ENCODE data around the gene MIDN. TPM values are rescaled to one million over a fixed set of nuclear protein-coding genes. Genes with fewer than 3 reads are reported as not detected.
A peak's percentile ranks its signal among the peaks of the same experiment; 100 is the strongest.

MIDN gene
- total and polyA plus RNA-seq, 10 of the 15 experiments (the other 5 are each of a cell fraction or from before 2014, with no cell fraction given): 0.38 to 51.5 (median 7.2) TPM

DNA sequence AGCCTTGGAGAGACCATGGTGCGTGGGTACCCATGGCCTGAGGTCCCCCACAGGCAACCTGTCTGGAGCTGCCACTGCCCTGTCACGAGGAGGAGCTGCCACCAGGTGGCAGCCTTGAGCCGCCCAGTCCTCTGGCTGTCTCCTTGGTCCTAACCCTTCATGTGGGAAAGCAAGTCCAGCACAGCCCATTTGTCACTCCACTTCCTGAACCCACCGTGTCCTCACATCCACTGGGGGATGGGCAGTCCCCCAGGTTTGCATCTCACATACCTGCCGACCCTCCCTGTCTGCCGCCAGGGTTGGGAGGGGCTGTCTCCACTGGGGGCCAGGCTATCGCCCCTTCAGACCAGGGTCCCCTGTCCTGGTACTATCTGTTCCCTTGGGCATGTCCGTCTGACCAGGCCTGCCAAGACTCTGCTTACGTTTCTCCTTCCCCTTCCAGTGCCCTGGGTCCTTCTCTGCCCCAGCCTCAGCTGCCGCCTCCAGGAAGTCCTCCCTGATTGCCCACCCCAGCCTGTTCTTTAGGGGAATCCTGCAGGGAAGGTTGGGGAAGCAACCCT is 31.5 kb downstream of the MIDN start (continued):
- no peak for TF ChIP-seq TAF1 (IDR thresholded peaks at IDR 0.05; ENCODE audit: borderline replicate concordance, low read depth, low read length)
- TF ChIP-seq, protein P1, sequence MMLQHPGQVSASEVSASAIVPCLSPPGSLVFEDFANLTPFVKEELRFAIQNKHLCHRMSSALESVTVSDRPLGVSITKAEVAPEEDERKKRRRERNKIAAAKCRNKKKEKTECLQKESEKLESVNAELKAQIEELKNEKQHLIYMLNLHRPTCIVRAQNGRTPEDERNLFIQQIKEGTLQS (IDR thresholded peaks at IDR 0.05; ENCODE audit: borderline replicate concordance, extremely low read depth, low read depth, low read length): no peak
- TF ChIP-seq STAT1 (conservative IDR thresholded peaks at IDR 0.05): no peak
- TF ChIP-seq, protein P2, sequence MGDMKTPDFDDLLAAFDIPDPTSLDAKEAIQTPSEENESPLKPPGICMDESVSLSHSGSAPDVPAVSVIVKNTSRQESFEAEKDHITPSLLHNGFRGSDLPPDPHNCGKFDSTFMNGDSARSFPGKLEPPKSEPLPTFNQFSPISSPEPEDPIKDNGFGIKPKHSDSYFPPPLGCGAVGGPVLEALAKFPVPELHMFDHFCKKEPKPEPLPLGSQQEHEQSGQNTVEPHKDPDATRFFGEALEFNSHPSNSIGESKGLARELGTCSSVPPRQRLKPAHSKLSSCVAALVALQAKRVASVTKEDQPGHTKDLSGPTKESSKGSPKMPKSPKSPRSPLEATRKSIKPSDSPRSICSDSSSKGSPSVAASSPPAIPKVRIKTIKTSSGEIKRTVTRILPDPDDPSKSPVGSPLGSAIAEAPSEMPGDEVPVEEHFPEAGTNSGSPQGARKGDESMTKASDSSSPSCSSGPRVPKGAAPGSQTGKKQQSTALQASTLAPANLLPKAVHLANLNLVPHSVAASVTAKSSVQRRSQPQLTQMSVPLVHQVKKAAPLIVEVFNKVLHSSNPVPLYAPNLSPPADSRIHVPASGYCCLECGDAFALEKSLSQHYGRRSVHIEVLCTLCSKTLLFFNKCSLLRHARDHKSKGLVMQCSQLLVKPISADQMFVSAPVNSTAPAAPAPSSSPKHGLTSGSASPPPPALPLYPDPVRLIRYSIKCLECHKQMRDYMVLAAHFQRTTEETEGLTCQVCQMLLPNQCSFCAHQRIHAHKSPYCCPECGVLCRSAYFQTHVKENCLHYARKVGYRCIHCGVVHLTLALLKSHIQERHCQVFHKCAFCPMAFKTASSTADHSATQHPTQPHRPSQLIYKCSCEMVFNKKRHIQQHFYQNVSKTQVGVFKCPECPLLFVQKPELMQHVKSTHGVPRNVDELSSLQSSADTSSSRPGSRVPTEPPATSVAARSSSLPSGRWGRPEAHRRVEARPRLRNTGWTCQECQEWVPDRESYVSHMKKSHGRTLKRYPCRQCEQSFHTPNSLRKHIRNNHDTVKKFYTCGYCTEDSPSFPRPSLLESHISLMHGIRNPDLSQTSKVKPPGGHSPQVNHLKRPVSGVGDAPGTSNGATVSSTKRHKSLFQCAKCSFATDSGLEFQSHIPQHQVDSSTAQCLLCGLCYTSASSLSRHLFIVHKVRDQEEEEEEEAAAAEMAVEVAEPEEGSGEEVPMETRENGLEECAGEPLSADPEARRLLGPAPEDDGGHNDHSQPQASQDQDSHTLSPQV (IDR thresholded peaks at IDR 0.05): no peak
- no peak for TF ChIP-seq TCF12 (IDR thresholded peaks at IDR 0.05; ENCODE audit: low read depth, low read length)
- no peak for TF ChIP-seq IRF3 (IDR thresholded peaks at IDR 0.05)
- TF ChIP-seq CBFB (IDR thresholded peaks at IDR 0.05; ENCODE audit: low read depth): no peak
- TF ChIP-seq, protein P3, sequence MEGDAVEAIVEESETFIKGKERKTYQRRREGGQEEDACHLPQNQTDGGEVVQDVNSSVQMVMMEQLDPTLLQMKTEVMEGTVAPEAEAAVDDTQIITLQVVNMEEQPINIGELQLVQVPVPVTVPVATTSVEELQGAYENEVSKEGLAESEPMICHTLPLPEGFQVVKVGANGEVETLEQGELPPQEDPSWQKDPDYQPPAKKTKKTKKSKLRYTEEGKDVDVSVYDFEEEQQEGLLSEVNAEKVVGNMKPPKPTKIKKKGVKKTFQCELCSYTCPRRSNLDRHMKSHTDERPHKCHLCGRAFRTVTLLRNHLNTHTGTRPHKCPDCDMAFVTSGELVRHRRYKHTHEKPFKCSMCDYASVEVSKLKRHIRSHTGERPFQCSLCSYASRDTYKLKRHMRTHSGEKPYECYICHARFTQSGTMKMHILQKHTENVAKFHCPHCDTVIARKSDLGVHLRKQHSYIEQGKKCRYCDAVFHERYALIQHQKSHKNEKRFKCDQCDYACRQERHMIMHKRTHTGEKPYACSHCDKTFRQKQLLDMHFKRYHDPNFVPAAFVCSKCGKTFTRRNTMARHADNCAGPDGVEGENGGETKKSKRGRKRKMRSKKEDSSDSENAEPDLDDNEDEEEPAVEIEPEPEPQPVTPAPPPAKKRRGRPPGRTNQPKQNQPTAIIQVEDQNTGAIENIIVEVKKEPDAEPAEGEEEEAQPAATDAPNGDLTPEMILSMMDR (IDR thresholded peaks at IDR 0.05 in 2 of 3, conservative IDR thresholded peaks at IDR 0.05 in 1 of 3; ENCODE audit: control insufficient read depth in 2 of 3, extremely low read depth in 1 of 3, insufficient read depth in 1 of 3, low read depth in 3 of 3, low read length in 3 of 3): peak; percentile 97 to 99 (median 99); a peak in 5 of 6 replicates
- no peak for TF ChIP-seq SMAD1 (IDR thresholded peaks at IDR 0.05; ENCODE audit: low read depth, partially characterized antibody)
- no peak for TF ChIP-seq NFYA (IDR thresholded peaks at IDR 0.05; ENCODE audit: borderline replicate concordance, low read depth, low read length)
- no peak for TF ChIP-seq HCFC1 (IDR thresholded peaks at IDR 0.05; ENCODE audit: low read length)
- no peak for TF ChIP-seq RFX5 (IDR thresholded peaks at IDR 0.05; ENCODE audit: low read depth, low read length)
- TF ChIP-seq SUZ12 (IDR thresholded peaks at IDR 0.05; ENCODE audit: unreplicated experiment): no peak
- peak; percentile 7 for TF ChIP-seq PBX3 (IDR thresholded peaks at IDR 0.05; ENCODE audit: insufficient replicate concordance, low read depth, low read length)
- TF ChIP-seq CBX3 (IDR thresholded peaks at IDR 0.05; ENCODE audit: borderline replicate concordance, low read depth): no peak
- TF ChIP-seq, protein P4, sequence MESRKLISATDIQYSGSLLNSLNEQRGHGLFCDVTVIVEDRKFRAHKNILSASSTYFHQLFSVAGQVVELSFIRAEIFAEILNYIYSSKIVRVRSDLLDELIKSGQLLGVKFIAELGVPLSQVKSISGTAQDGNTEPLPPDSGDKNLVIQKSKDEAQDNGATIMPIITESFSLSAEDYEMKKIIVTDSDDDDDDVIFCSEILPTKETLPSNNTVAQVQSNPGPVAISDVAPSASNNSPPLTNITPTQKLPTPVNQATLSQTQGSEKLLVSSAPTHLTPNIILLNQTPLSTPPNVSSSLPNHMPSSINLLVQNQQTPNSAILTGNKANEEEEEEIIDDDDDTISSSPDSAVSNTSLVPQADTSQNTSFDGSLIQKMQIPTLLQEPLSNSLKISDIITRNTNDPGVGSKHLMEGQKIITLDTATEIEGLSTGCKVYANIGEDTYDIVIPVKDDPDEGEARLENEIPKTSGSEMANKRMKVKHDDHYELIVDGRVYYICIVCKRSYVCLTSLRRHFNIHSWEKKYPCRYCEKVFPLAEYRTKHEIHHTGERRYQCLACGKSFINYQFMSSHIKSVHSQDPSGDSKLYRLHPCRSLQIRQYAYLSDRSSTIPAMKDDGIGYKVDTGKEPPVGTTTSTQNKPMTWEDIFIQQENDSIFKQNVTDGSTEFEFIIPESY (IDR thresholded peaks at IDR 0.05): no peak
- TF ChIP-seq IRF4 (IDR thresholded peaks at IDR 0.05; ENCODE audit: low read depth, low read length): 0 out of 2 replicates have a peak, but pooled peaks have one; percentile 8
- TF ChIP-seq TCF3 (IDR thresholded peaks at IDR 0.05; ENCODE audit: borderline replicate concordance, insufficient read depth, low read depth, low read length): no peak
- no peak for TF ChIP-seq MEF2A (IDR thresholded peaks at IDR 0.05; ENCODE audit: insufficient read depth, low read depth, low read length)

All from GM12878 (cell line).